ENCODE measurements around the gene ZC3H12D.
"Not testable (repeated sequence)": the region's sequence is repeated elsewhere in the genome, so short reads cannot be mapped to it uniquely, and the experiment has no call there.

Gene ZC3H12D

DNA sequence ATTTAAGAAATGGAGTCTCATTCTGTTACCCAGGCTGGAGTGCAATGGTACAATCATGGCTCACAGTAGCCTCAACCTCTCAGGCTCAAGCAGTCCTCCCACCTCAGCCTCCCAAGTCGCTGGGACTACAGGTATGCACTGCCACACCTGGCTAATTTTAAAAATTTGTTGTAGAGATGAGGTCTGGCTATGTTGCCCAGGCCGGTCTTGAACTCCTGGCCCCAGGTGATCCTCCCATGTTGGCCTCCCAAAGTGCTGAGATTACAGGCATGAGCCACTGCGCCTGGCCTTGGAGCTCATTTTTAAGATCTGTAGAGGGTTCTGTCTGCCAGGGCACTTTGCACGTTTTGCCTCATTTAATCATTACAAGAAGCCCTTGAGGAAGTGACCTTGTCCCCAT is 17.5 kb downstream of the ZC3H12D start:
- TF ChIP-seq, protein P1, sequence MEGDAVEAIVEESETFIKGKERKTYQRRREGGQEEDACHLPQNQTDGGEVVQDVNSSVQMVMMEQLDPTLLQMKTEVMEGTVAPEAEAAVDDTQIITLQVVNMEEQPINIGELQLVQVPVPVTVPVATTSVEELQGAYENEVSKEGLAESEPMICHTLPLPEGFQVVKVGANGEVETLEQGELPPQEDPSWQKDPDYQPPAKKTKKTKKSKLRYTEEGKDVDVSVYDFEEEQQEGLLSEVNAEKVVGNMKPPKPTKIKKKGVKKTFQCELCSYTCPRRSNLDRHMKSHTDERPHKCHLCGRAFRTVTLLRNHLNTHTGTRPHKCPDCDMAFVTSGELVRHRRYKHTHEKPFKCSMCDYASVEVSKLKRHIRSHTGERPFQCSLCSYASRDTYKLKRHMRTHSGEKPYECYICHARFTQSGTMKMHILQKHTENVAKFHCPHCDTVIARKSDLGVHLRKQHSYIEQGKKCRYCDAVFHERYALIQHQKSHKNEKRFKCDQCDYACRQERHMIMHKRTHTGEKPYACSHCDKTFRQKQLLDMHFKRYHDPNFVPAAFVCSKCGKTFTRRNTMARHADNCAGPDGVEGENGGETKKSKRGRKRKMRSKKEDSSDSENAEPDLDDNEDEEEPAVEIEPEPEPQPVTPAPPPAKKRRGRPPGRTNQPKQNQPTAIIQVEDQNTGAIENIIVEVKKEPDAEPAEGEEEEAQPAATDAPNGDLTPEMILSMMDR (IDR thresholded peaks at IDR 0.05; ENCODE audit: extremely low read depth, insufficient read depth, missing control alignments): no peak
- no peak for DNase-seq (ENCODE audit: low spot score)
- in situ Hi-C loops (cut with MboI; ENCODE audit: low pct_unique_long_range_greater_than_20kb, low sequenced_read_pairs, unreplicated experiment): no loop called here

DNA sequence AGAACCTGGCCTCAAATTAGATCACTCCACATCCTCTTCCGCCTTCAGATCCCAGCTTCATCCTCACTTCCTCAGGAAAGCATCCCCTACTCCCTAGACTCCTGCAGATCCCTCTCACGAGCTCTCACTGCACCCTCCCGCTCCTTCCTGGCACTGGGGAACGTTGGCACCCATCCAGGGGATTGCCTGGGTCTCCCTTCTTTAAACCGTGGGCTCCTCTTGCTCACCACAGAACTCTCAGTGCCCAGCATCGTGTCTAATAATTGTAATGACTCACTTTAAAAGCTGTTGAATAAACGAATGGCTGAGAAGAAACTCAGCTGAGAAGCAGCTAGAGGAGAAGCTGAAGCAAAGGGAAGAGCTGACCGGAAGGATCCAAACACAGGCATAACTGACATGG is 20.4 kb downstream of the ZC3H12D start:
- TF ChIP-seq, protein P1 (IDR thresholded peaks at IDR 0.05; ENCODE audit: extremely low read depth, insufficient read depth, missing control alignments): no peak
- in situ Hi-C loops (cut with MboI; ENCODE audit: low pct_unique_long_range_greater_than_20kb, low sequenced_read_pairs, unreplicated experiment): no loop called here
- no peak for DNase-seq (ENCODE audit: low spot score)

DNA sequence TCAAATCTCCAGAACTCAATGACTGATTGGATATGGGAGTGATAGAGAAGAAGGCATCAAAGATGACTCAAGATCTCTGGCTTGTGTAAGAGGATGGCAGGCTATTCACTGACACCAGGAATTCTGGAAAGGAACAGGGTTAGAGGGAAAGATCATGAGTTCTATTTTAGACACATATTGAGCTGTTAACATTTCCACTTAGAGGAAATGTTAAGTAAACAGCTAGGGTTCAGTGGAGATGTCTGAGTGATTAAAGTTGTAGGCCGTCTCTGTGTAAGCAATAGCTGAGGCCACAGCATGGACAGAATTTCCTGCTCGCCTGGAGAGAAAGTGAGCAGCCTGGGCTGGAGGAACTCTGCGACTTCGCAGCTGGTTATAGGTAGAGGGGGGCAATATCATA is 21.0 kb downstream of the ZC3H12D start:
- TF ChIP-seq, protein P1 (IDR thresholded peaks at IDR 0.05; ENCODE audit: extremely low read depth, insufficient read depth, missing control alignments): no peak
- in situ Hi-C loops (cut with MboI; ENCODE audit: low pct_unique_long_range_greater_than_20kb, low sequenced_read_pairs, unreplicated experiment): no loop called here
- no peak for DNase-seq (ENCODE audit: low spot score)

DNA sequence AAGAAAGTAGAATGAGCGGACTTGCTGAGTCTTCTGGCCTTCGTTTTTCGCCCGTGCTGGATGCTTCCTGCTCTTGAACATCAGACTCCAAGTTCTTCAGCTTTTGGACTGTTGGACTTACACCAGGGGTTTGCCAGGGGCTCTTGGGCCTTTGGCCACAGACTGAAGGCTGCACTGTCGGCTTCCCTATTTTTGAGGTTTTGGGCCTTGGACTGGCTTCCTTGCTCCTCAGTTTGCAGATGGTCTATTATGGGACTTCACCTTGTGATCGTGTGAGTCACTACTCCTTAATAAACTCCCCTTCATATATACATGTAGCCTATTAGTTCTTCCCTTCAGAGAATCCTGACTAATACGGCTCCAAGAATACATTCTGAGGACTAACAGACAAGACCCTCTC is 22.1 kb downstream of the ZC3H12D start:
- DNase-seq (ENCODE audit: low spot score); in situ Hi-C loops (cut with MboI; ENCODE audit: low pct_unique_long_range_greater_than_20kb, low sequenced_read_pairs, unreplicated experiment): not testable (repeated sequence)

DNA sequence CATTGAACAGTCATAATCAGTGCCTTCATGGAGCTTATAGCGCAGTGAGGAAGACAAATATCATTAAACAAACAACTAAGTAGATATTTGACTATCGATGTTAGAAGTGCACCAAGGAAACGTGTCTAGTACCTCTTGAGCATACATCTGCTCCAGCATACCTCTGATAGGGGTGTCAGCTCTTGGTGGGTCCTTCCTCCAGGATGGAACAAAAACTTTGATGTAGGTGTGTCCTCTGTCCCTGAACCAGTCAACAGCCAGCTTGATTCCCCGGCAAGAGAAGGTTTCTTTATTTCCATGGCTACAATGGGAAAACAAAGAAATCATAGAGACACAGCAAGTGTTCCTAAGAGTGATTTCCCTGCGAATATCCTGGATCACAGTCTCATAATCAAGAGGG is 23.1 kb downstream of the ZC3H12D start:
- TF ChIP-seq, protein P1 (IDR thresholded peaks at IDR 0.05; ENCODE audit: extremely low read depth, insufficient read depth, missing control alignments): no peak
- no peak for DNase-seq (ENCODE audit: low spot score)
- in situ Hi-C loops (cut with MboI; ENCODE audit: low pct_unique_long_range_greater_than_20kb, low sequenced_read_pairs, unreplicated experiment): no loop called here

DNA sequence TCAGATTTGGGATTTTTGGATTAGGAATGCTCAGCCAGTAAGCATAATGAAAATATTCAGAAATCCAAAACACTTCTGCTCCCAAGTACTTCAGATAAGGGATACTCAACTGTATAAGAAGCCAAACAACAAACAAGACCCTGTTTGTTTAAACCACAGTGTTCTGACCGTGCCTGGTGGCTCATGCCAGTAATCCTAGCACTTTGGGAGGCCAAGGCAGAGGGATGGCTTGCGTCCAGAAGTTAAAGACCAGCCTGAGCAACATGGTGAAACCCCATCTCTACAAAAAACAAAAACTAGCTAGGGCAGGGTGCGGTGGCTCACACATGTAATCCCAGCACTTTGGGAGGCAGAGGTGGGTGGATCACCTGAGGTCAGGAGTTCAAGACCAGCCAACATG is 24.6 kb downstream of the ZC3H12D start:
- DNase-seq (ENCODE audit: low spot score); in situ Hi-C loops (cut with MboI; ENCODE audit: low pct_unique_long_range_greater_than_20kb, low sequenced_read_pairs, unreplicated experiment): not testable (repeated sequence)

DNA sequence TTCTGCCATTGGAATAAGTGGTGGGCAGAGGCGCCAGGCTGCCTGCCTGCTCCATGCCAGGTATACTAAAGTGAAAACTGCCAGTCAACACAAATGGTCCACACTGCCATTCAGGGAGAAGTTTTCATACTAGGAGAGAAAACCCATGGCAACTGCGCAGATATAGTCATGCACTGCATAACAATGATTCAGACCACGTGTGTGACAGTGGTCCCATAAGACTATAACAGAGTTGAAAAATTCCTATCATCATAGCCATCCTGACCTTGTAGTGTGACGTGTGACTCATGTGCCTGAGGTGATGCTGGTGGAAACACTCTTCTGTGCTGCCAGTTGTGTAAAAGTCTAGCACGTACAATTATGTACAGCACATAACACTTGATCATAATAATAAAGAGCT is 25.1 kb downstream of the ZC3H12D start:
- no peak for DNase-seq (ENCODE audit: low spot score)
- in situ Hi-C loops (cut with MboI; ENCODE audit: low pct_unique_long_range_greater_than_20kb, low sequenced_read_pairs, unreplicated experiment): no loop called here
- TF ChIP-seq, protein P1 (IDR thresholded peaks at IDR 0.05; ENCODE audit: extremely low read depth, insufficient read depth, missing control alignments): no peak

DNA sequence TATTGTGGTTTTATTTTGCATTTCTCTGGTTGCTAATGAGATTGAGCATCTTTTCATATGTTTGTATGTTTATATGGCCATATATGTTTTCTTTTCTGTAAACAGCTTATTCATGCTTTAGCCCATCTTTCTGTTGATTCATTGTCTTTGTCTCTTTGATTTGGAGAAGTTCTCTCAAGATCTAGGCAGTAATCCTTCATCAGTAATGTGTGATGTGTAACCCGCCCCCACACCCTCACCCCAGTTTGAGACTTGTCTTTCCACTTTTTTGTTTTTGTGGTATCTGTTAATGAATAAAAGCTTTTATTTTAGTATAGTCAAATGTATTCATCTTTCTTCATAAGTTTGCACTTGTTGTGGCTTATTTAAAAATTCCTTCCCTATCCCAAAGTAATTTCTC is 26.0 kb downstream of the ZC3H12D start:
- in situ Hi-C loops (cut with MboI; ENCODE audit: low pct_unique_long_range_greater_than_20kb, low sequenced_read_pairs, unreplicated experiment): no loop called here
- DNase-seq (ENCODE audit: low spot score): no peak
- TF ChIP-seq, protein P1 (IDR thresholded peaks at IDR 0.05; ENCODE audit: extremely low read depth, insufficient read depth, missing control alignments): no peak
